ENCODE results near the gene NFRKB.

GRCh38 chr11:129910360-129910759, 15.0 kb upstream of the NFRKB start:
- TF ChIP-seq CTCF (IDR thresholded peaks at IDR 0.05; ENCODE audit: poor library complexity, severe bottlenecking) (no peak), EP300 (conservative IDR thresholded peaks at IDR 0.05; ENCODE audit: poor library complexity, severe bottlenecking) (no peak), POLR2AphosphoS5 (IDR thresholded peaks at IDR 0.05) (no peak), EZH2 (IDR thresholded peaks at IDR 0.05; ENCODE audit: borderline replicate concordance, insufficient read depth, low read length, poor library complexity, severe bottlenecking) (no peak), RAD21 (conservative IDR thresholded peaks at IDR 0.05) (no peak)
